IPS-11a (cell line): ENCODE data around the gene TBC1D4.
"Not testable (repeated sequence)": the region's sequence is repeated elsewhere in the genome, so short reads cannot be mapped to it uniquely, and the experiment has no call there.

Experiments used
- H3K4me3 ChIP-seq: one replicate; pipeline ENCODE4 v1.5.1; 2013; ENCODE audit warnings: low read depth, low read length, control low read depth

The TBC1D4 gene

DNA sequence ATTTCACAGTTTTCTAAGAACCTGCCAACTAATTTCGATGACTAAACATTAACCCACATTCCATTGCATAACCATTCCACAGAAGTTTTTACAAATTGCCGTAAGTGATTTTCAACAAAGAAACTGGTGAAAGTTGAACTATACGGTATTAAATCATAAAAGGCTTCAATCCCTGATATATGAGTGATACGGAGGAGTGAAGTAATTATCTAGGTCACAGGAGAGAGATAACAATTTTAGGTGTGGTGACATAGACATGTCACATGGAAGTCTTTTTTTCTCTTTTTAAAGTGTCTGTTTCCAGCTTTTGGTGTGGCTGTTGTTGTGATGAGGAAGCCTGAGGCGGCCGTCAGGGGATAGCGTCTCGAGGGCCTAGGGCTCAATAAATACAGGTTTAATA is 29.4 kb downstream of the TBC1D4 start:
- no peak overlapping the region for H3K4me3 ChIP-seq

DNA sequence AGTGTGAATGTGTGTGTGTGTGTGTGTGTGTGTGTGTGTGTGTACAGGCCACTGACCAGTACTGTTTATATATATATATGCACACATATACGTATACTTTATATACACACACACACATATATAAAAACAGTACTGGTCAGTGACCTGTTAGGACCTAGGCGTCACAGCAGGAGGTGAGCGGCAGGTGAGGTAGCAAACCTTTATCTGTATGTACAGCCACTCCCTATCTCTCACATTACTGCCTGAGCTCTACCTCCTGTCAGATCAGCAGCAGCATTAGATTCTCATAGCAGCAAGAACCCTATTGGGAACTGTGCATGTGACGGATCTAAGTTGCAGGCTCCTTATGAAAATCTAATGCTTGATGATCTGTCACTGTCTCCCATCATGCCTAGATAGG is 34.5 kb downstream of the TBC1D4 start:
- H3K4me3 ChIP-seq, result no peak overlapping the region

DNA sequence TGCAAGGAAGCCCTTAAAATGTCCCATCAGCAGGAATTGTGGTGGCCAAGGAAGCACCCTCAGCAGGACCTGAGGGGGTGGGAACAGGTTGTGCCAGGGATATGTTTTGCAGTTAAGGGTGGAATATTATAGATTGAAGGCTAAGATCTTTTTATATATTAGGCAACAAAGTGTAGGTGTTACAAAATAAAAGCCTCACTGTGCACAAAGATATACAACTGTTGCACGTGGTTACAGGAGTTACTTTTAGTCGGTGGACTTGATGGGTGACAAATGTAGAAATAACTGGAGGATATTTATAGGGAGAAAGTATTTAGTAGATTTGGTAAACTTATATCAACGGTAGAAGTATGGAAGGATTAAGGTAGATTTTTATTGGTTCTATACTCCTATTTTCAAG is 35.1 kb downstream of the TBC1D4 start:
- H3K4me3 ChIP-seq, result no peak overlapping the region

DNA sequence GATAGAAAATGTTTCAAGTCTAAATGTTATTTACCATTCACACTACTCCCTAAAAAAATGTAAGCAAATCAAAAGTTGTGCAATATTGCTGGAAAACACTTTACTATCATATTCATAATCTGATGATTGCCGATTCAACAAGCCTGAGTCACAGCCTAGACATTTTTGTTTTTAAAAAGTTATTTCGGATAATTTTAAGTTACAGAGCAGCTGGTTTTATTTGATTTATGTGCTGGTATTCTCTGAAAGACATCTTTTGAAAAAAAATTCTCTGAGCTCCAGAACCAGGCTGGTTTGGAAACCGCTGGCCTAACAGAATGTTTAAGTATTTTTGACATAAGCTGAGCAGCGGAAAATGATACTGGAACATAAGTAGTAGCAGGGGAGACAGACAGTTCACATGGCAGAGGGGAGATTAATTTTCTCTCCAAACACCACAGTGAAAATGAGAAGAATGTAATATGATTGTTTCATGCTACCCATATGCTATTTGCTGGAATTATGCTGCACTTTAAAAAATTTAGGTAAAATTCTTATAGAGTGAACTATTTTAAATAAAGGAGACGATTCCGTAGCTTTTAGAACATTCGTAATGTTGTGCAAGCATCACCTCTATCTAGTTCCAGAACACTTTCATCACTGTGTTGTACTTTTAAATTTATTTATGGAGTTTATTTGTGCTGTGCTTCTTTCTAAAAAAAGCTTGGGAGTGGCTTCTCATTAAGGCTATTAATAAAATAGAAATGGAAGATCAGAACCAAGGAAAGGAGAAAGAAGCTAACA is 36.1 kb downstream of the TBC1D4 start:
- H3K4me3 ChIP-seq, result no peak overlapping the region

GRCh38 chr13:75444016-75444415 is 38.0 kb downstream of the TBC1D4 start:
- H3K4me3 ChIP-seq, result no peak overlapping the region

GRCh38 chr13:75443356-75443958 is 38.5 kb downstream of the TBC1D4 start:
- H3K4me3 ChIP-seq, result no peak overlapping the region

GRCh38 chr13:75442736-75443234 is 39.2 kb downstream of the TBC1D4 start:
- no peak overlapping the region for H3K4me3 ChIP-seq

DNA sequence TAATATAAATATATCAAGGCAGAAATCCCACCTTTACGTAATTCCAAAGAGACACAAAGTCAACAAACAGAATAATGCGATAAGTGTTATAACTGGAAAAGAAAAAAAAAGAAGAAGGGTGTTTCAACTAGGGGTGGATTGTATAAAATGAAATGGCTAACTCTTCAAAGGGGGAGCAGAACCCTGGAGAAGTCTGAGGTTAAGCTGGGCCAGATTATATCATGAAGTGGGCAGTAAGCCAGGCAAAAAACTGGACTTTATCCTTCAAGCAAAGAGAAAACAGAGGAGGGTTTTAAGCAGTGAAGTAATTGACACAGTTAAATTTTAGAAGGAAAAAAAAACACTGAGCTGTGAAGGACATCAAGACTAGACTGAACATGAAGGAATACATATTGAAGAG is 41.9 kb downstream of the TBC1D4 start:
- no peak overlapping the region for H3K4me3 ChIP-seq

DNA sequence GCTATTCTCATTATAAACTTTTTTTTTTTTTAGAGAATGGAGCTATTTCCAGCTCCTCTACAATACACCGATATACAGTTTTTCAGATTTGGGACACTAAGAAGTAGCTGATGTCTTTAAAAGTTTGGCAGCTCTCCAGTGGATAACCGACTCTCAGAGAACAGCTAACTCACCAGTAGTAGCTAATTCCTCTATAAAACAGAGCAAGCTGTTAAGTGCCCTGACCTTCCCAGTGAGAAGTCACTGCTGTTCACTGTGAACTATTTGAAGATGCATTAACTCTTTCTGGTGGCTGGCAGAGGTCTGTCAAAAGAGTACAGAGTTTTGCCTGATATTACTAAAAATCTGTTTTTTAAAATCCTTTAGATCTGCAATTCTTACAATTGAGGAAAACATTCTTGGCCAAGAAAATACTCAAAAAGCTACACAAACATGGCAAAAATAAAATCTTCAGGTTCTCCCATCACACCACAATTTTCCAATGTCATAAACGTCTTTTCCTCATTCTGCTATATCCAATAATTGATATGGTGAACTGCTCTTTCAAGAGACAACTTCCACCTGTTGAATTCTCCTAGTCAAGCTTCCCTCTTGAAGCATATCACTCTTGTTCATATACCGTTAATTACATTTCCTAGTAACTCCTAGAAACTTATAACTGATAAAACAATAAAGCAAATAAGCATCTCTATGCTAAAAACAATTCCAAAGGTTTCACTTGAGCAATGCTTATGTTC is 44.2 kb downstream of the TBC1D4 start:
- no peak overlapping the region for H3K4me3 ChIP-seq

DNA sequence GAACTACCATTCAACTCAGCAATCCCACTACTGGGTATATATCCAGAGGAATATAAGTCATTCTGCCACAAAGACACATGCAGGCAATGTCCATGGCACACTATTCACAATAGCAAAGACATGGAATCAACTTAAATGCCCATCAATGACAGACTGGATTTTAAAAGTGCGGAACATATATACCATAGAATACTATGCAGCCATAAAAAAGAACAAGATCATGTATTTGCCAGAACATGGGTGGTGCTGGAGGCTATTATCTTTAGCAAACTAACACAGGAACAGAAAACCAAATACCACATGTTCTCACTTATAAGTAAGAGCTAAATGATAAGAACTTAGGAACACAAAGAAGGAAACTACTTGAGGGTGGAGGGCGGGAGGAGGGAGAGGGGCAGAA is 47.8 kb downstream of the TBC1D4 start:
- H3K4me3 ChIP-seq, result not testable (repeated sequence)

- H3K4me3 ChIP-seq, result no peak overlapping the region
Observed at GRCh38 chr13:75432811-75433244, 49.1 kb downstream of the TBC1D4 start.

DNA sequence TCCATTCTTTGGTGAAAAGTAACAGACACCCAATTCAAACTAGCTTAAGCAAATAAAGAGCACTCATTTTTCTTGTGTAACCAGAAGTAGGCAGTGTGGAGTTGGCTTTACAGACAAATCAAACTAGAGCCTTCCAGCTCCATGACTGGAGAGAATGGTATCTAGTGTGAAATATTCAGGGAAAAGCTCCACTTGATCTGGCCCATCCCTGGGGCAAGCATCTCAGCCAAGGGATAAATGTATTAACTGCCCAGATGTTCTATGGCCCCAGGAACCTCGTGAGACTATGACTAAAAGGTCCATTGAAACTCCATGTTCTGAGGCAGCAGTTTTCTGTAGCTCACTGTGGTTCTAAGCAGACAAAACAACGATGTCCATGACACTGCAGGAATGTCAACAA is 49.9 kb downstream of the TBC1D4 start:
- no peak overlapping the region for H3K4me3 ChIP-seq

DNA sequence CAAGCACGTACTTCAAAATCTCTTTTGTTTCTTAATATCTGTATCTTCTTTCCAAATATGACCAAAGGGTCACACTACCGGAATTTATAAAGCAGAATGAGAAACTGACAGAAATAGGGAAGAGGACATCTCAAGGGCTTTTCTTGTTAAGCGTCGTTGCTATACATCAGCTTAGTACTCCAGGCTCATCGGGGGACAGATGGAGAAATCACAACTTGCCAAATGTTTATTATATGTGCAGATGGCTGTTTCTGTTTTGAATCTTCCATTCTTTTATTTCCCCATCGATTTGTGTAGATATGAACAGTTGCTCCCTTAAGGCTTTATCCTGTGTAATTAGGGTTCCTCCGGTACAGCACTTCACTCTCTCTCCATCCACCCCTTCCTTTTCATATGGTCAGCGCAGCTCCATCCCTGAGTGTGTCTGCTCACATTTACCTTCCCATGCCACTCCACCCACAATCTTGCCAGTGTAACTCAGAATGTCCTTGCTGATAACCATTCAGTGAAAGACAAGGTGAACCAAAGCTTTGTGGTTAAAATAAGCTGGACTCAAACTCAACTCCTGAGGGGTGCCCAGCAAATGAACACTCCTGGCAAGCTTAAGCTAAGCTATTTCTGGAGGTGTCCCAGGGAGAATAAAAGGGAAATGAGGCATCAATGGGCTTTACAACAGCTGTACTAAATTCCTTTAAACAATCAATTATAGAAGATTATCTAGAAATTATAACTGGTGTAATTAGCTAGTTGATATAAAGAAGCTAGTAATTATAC is 51.3 kb downstream of the TBC1D4 start:
- H3K4me3 ChIP-seq, result no peak overlapping the region

GRCh38 chr13:75426421-75426820 is 55.5 kb downstream of the TBC1D4 start:
- no peak overlapping the region for H3K4me3 ChIP-seq

DNA sequence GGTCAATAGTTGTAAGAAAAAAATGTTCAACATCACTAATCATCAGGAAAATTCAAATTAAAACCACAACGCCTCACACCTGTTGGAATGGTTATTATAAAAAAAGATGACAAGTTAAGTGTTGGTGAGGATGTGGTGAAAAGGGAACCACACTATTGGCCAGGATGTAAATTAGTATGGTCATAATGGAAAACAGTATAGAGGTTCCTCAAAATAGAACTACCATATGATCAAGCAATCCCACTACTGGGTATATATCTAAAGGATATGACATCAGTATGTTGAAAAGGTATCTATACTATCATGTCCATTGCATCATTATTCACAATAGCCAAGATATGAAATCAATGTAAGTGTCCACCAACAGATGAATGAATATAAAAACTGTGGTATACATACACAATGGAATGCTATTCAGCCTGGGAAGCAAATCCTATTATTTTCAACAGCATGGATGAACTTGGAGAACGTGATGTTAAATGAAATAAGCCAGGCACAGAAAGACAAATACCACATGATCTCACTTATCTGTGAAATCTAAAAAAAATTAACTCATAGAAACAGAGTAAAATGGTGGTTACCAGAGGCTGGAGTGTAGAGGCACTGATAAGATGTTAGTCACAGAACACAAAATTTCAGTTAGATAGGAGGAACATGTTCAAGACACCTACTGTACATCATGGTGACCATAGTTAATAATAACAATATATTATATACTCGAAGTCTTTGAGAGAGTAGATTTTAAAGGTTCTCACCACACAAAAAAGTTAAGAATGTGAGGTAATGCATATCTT is 56.6 kb downstream of the TBC1D4 start:
- H3K4me3 ChIP-seq, result no peak overlapping the region

- no peak overlapping the region for H3K4me3 ChIP-seq
Observed at GRCh38 chr13:75423946-75424345, 58.0 kb downstream of the TBC1D4 start.

DNA sequence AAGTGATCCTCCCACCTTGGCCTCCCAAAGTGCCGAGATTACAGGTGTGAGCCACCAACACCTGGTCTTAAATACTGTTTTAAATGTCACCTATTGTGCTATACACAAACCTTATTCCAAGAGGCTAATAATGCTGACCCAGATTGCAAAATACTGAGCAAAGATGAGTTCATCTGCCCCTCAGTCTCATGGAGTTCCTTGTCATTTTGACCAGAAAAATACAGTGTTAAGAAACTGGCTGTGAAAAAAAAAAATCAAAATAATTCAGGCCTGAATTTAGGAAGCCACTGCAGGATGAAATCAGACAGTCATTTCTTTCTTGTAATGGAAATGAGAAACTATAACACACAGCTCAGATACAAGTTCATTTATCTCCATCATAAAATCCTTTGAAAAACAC is 59.9 kb downstream of the TBC1D4 start:
- H3K4me3 ChIP-seq, result no peak overlapping the region

GRCh38 chr13:75421133-75421532 is 60.8 kb downstream of the TBC1D4 start:
- H3K4me3 ChIP-seq, result no peak overlapping the region

GRCh38 chr13:75419656-75420055 is 62.3 kb downstream of the TBC1D4 start:
- no peak overlapping the region for H3K4me3 ChIP-seq

GRCh38 chr13:75418997-75419396 is 63.0 kb downstream of the TBC1D4 start:
- H3K4me3 ChIP-seq, result no peak overlapping the region
